GM19468 (cell line): ENCODE data around the gene PRRC2C.
"Not testable (repeated sequence)": the region's sequence is repeated elsewhere in the genome, so short reads cannot be mapped to it uniquely, and the experiment has no call there.

Source experiments
- ATAC-seq: cut with Tn5 transposase; IDR thresholded peaks from one replicate; pipeline ENCODE4 v1.9.1; 2021; ENCODE audit warnings: mild to moderate bottlenecking, moderate library complexity, moderate number of reproducible peaks; ENCODE audit not compliant: unreplicated experiment; ENCODE audit errors: extremely low read depth

PRRC2C gene

DNA sequence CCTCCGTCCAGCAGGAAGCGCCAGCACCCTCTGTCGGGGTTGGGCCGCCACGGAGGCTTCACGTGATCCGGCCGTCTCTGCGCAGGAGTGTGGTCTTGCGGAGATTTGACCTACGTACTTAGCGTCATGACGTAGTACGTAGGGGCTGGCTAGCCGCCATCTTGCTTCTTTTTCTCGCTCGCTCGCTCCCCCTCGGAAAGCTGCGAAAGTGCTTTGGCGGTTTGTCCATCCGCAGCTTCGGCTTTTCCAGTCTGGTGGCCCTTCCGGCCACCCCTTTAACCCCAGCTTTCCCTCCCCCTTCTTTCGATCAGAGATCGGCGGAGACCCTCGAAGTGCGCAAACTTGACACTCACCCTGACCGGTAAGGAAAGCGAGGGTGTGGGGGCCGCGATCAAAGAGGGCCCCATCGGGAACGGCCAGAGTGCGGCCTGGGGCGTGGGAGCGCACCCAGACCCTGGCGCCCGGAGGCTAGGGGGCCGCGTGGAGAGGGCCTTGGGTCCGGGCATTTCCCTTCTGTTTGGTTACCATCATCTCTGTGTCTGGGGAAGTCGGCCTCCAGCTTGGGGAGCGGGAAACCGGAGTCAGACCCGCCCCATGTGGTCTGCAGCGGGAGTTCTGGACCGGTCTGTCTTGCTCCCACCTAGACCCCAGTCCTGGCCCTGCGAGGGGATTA, at the start of gene PRRC2C:
Gene PRRC2C, plus strand, starts transcription at position 156 of the 673 bp plus-strand sequence. CDS start 26,559 bp downstream, outside the sequence.
- ATAC-seq = peak; percentile 99

DNA sequence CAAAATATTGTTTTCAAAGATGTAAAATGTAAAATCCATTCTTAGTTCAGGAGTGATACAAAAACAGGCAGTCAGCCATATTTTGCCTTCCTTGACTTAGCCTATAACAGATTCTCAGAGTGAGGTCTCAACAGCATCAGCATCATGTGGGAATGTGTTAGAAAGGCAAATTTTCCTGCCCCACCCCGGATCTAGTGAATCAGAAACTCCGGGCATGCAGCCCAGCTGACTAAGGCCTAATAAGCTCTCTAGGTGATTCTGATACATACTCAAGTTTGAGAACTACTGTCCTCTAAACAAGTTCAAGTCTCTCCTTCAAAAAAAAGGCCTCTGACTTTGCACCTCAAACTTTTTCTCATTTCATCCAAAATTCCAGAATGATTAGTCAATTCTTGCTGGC, 46.9 kb upstream of the PRRC2C start:
- no peak for ATAC-seq

DNA sequence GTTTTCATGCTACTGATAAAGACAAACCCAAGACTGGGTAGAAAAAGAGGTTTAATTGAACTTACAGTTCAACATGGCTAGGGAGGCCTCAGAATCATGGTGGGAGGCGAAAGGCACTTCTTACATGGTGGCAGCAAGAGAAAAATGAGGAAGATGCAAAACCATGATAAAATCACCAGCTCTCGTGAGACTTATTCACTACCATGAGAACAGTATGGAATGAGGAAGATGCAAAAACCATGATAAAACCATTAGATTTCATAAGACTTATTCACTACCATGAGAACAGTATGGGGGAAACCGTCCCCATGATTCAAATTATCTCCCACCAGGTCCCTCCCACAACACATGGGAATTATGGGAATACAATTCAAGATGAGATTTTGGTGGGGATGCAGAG, 45.1 kb upstream of the PRRC2C start:
- not testable (repeated sequence) for ATAC-seq

DNA sequence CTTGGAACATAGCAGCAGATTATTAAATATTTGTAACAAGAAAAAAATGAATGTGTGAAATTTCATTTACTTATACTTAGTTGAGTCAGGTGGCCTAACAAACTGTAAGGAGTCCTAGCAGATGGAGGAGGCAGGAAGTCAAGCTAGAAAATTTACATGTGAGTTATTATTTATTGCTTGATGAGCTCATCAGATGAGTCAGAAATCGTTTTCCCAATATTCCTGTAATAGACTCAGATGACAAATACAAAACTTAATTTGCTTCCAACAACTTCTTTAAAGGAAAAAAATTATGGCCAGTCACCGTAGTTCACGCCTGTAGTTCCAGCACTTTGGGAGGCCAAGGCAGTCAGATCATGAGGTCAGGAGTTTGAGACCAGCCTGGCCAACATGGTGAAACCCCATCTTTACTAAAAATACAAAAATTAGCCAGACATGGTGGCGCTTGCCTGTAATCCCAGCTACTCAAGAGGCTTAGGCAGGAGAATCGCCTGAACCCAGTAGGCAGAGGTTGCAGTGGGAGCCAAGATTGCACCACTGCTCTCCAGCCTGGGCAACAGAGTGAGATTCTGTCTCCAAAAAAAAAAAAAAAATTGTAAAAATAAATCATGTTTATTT, 43.9 kb upstream of the PRRC2C start:
- not testable (repeated sequence) for ATAC-seq

DNA sequence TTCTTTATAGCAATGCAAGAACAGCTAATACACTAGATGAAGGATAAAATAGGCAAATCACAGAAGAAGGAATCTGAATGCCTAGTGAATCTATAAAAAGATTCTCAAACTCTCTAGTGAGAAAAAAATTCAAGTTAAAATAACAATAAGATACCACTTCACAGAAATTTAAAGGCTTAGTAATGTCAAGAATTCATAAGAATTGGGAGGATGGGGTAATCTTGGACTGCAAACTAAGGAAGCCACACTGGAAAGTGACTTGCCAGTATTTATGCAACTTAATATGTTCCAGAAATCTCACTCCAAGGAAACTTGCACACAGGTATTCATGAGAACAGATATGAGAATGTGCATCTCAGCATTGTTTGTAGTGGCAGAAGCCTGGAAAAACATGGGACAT, 38.9 kb upstream of the PRRC2C start:
- ATAC-seq = no peak

DNA sequence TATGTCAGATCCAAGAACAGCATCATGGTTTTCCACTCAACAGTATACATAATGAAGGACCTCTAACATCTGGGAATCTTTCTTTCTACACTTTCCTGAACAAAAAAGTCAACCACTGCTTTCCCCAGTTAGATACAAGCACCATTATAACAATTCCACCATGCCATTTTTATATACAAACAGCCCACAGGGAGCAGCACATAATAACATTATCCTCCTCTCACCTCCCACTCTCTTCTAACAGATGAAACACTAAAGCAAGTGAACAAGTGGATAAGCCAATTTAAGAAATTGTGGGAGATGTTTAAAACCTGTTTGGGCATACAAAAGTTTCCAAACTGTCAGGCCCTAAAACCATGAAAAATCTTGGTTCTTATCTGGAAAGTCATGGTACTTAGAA, 29.4 kb upstream of the PRRC2C start:
- no peak for ATAC-seq

DNA sequence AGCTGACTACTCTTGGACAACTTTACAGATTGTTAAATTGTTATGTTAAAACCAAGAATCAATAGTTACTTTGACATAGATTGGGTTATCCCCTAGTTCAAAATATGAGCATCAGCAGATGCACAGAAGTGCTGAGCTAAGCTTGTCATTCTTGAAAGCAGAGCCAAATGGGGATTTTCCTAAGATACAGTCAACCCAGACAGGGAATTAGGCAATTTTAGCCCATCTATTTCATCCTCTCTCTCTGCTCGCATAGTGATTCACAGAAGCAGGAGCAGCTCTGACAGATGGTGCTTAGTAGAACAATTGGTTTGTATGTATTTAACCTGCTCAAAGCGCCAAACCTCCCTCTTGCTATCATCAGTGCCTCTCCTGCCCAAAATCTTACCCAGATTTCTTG, 27.9 kb upstream of the PRRC2C start:
- no peak for ATAC-seq

DNA sequence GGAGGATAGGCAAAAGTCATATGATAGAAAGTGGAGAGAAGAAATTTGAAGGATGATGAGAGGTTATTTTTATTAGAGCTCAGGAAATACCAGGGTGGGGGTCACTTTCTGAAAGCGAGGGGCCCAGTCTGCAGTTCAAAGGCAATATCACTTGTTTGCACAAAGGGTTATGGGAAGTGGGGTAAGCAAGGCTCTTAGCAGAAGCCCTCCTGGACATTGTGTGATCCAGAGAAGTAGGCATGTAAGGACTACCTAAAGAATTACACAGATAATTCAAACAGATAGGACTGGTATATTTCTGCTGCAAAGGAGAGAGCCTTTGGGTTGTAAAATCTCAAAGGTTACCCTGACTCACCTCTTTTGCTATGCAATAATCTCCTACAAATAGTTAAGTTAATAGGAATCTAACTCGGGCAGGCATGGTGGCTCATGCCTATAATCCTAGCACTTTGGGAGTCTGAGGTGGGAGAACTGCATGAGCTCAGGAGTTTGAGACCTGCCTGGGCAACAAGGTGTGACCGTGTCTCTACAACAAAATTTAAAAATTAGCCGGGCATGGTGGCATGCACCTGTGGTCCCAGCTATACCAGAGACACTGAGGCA, 25.2 kb upstream of the PRRC2C start:
- ATAC-seq = no peak

DNA sequence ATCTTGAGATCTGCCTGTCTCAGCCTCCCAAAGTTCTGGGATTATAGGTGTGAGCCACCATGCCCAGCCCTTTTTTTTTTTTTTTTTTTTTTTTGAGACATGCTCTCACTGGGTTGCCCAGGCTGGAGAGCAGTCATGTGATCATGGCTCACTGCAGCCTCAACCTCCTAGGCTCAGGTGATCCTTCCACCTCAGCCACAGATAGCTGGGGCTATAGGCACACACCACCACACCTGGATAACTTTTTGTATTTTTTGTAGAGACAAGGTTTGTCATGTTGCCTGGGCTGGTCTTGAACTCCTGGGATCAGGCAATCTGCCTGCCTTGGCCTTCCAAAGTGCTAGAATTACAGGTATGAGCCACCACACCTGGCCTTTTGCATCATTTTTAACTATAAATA, 17.7 kb upstream of the PRRC2C start:
- ATAC-seq = no peak

DNA sequence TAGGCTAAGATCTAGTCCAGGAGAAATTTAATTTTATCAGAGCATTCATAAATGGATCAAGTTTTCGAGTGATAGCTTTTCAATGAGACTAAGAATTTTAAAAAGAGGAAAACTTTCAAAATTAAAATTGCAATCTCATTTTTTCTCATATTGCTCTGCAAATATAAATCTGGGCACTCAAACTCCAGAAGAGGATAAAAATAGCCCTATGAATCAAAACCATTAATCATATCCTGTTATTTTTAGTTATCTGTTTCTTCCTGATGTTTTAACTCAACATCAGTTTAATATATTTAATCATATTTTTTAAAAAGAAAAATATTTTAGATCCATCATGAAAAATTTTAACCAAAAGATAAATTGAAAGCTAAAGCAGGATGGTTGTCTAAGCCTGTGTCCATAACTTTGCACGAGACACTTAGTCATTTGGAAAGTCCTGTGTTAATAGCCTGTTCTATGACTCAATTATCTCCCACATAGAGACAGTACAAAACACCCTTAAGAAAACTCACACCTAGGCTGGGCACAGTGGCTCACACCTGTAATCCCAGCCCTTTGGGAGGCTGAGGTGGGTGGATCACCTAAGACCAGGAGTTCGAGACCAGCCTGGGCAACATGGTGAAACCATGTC, 17.1 kb upstream of the PRRC2C start:
- peak; percentile 48 for ATAC-seq

DNA sequence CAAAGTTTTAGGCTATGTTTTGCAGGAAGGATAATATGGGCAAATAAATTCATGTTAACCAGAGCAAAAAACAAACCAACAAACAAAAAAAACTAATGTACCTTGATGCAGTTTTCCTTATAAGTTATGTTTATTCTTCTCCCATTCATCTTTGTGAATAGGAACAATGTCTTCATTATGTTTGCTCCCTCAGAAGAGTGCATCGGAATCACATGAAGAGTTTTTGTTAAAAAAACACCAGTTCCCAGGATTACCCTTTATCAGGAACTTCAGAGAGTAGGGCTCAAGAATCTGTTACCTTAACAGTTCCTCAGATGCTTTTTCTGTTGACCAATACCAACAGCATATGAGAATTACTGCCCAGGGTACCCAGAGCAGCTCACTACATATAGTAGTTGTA, 14.6 kb upstream of the PRRC2C start:
- ATAC-seq = no peak

DNA sequence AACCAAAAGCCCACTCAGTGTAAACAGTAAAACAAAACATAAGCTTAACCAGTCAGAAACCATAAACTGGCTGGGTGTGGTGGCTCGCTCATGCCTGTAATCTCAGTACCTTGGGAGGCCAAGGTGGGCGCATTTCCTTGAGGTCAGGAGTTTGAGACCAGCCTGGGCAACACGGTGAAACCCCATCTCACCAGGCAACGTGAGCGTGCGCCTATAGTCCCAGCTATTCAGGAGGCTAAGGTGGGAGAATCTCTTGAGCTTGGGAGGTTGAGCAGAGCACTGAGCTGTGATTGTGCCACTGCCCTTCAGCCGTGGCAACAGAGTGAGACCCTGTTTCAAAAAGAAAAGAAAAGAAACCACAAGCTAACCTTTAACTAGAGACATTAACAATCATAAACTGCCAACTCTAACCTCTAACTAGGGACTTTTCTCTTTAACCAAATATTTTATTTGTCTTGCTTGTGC, 13.1 kb upstream of the PRRC2C start:
- no peak for ATAC-seq

DNA sequence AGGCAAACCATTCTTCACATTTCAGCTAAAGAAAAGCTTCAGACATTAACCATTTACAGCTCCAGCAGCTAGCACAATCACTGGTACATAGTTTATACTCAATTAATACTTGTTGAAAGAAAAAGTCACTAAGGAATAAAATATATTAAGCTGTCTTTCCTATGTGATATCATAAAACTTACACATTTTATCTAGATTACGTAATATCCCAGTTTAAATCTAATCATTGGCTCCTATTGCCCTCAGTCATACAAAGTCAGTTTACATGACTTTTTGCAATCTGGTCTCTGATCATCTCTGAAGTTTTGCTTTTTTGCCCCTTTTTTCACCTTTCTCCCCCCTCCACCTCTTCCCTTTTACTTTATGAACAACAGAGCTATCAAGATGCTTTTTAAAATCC, 8.5 kb upstream of the PRRC2C start:
- no peak for ATAC-seq

DNA sequence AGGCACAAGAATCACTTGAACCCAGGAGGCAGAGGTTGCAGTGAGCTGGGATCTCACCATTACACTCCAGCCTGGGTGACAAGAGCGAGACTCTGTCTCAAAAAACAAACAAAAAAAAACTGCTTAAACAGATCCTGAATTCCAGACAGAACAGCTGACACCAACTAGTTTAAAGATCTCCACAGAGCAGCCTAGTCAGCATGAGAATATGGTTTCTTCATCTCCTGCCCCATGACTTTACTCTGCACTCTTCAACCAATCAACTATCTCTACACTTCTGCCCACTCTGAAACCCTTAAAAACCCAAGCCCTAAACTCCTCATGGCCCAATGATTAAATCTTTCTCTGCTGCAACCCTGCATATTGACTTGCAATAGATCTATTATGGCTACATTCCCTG, 7.5 kb upstream of the PRRC2C start:
- ATAC-seq = no peak

DNA sequence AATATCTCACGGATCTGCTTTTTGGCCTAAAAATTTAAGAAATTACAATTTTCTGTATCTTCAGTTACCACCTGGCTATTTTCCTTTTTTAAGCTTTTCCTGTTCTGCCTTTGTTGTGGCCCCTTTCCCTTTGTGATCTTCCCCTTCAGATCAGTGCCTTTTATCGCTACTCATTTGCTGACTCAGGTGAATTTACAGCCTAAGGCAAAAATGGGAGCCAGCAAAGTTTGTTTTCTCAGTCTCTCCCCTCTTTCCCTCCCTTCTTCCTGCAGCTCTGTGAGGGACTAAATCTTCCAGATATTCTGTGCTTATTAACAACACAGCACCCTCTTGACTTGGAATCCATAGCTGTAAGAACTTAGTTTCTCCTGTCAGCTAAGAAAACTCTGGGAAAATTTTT, 5.3 kb upstream of the PRRC2C start:
- no peak for ATAC-seq

DNA sequence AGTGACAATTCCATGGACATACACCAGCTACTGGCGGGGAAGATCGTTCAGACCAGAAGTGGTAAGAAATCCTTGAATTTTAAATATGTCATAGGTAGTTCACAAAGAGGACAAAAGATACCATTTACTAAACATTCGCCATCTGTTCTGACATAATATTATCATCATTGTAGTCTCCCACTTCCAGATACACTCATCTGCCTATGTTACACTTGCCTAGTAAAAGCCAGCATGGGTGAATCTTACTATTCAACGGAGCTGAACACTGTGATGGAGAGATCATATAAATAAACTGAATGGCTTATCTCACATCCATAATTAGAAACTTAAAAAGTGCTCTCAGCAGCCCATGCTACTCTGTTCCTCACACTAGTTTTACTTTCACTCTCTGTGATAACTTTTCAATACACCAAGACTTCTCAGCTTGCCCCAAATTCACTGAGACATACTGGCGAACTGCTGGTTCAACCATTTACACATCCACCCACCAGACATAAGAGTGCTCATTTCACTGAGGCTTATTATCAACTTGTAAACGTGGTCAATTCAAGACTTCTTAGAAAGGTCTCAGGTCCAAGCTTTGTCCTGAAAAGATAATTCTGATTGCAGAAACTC, 463 bp upstream of the PRRC2C start:
- peak; percentile 34 for ATAC-seq

DNA sequence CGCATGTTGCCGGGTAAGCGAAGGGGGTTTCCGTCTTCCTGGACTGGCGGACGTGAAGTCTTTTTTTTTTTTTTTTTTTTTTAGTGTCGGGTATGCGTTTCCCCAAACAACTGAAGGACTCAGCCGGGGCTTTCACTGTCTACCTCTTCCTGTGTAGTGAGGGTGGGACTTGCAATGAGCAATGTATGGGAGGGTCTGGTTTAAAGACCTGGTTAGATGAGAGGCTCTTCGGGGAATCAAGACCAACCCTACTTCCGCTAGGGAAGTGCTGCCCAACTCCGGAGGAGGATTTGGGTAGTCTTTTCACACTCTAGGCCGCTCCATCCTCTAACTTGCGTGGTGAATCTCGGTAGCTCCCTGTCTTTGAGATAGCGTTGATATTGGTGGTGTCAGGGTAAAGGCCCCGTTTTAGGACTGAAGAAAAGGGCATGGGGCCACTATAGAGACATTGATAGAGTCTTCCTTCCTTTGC, 754 bp downstream of the PRRC2C start:
- no peak for ATAC-seq

DNA sequence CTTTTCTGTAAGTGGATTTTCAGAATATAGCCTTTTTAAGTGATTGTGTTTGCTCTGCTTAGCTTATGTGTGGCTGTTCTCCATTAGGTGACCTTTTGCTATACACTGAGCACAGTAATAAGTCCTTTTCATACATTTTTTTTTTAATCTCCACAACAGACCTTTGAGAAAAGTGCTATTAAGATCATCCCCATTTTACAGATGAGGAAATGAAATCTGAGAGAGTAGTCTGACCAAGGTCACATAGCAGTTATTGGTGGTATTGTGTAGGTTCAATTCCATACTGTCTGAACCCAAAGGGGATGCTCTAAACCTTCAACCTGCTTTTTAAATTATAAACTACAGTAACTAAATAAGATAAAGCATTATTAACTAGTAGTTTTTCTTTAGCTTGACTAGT, 1.7 kb downstream of the PRRC2C start:
- no peak for ATAC-seq

DNA sequence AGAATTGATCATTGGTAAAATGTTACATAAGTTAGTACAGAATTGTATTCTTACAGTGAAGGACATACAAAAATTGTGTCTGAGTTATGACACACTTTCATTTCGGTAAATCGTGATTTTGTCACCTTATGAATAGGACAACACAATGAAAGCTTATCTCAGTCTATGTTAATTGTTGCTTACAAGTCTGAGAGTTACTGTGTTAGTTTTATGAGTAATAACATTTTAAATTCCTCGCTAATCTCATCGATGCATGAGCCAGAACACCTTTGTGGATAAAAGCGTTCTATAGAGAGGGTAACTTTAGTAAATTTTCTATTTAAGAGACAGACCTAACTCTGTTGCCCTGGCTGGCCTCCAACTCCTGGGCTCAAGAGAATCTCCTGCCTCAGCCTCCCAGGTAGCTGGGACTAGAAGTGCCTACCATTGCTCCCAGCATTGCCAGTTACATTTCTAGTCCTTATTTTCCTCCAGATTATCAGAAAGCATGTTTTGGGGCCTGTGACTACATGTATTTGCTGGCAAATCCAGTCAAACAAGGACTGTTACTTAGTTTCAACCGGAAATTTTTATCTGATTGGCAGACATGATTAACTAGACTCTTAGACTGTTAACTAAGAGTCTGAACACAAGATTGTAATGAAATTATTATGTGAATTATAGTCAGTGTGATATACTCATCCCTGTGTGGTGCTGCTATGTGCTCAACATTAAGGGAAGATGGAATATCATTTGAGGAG, 3.0 kb downstream of the PRRC2C start:
- ATAC-seq = no peak

DNA sequence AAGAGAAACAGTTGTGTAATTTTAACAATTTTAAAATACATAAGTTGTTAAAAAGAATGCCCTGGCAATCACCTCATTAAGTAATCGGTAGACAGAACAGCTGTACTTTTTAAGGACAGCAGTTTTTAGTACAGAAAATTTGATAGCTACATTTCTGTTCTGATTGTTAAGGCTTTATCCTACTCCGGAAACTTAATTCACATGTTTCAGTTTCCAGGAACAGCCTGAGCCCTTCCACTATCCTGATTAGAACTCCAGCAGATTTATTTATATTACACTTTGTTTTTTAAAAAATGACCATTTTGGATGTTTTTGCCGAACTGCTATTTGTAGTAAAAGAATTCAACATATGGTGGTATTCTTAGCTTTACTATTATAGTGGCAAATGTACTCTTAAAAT, 8.7 kb downstream of the PRRC2C start:
- ATAC-seq = no peak
